Measurements from ENCODE around the gene ANGPTL8. TPM values are rescaled to one million over a fixed set of nuclear protein-coding genes. Genes with fewer than 3 reads are reported as not detected.

ANGPTL8 gene
- total and polyA plus RNA-seq, 10 of the 15 experiments (the other 5 are each of a cell fraction or from before 2014, with no cell fraction given) = not detected

DNA sequence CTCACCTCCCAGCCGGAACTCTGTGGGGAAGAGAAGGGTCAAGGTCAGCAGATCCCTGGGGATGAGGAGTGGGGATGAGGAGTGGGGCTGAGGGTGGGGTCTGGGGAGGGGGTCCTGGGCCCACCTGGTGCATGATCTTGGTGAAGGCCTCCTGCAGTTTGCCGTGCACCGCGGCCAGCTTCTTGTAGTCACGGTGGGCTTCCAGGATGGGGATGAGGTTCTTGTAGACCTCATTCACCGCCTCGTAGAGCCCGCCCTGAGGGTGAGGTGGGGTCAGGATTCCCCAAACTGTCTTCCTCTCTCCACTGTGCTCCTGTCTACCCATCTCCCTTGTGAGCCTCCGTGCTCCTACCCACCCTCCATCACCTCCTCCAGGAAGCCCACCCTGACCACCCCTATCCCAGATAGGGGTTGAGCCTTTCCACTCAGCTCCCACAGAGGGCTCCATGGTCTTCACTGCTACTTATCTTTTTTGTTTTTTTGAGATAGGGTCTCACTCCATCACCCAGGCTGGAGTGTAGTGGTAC is 35.3 kb upstream of the ANGPTL8 start:
- no peak for TF ChIP-seq POLR2A (IDR thresholded peaks at IDR 0.05; ENCODE audit: low read depth, low read length)
- TF ChIP-seq NRF1 (conservative IDR thresholded peaks at IDR 0.05; ENCODE audit: low read depth, low read length) = no peak
- TF ChIP-seq, protein P1, sequence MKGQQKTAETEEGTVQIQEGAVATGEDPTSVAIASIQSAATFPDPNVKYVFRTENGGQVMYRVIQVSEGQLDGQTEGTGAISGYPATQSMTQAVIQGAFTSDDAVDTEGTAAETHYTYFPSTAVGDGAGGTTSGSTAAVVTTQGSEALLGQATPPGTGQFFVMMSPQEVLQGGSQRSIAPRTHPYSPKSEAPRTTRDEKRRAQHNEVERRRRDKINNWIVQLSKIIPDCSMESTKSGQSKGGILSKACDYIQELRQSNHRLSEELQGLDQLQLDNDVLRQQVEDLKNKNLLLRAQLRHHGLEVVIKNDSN (IDR thresholded peaks at IDR 0.05; ENCODE audit: borderline replicate concordance, extremely low read length, insufficient read depth, low read depth, low read length) = no peak
- TF ChIP-seq NKRF (conservative IDR thresholded peaks at IDR 0.05) = no peak
- no peak for TF ChIP-seq BMI1 (IDR thresholded peaks at IDR 0.05; ENCODE audit: borderline replicate concordance)
- ATAC-seq (no peak), DNase-seq (ENCODE audit: low read depth, low spot score) (no peak), FAIRE-seq (no peak)
- RAD21 ChIA-PET (ENCODE audit: unreplicated experiment) = interaction anchor here (0.8 to 1.8 kb wide), 5 partner anchors 49 to 169 kb away, joined by 3 to 13 read pairs (median 5); partner anchors contain the start of gene SPC24
- H3K79me2 ChIP-seq (ENCODE audit: control insufficient read depth, insufficient read depth, low read length) = no peaks in the 10 kb centered on the region
- H3K4me3 ChIP-seq = no peak overlapping the region
- no peaks in the 10 kb centered on the region for H3K27me3 ChIP-seq (replicated peaks in 1 of 2; ENCODE audit: control insufficient read depth in 2 of 2, insufficient read depth in 2 of 2, low read length in 1 of 2)
- SMC1A ChIA-PET (ENCODE audit: uncharacterized antibody, unreplicated experiment) = interaction anchor here (0.6 to 1.9 kb wide), 7 partner anchors 25 to 168 kb away, joined by 3 to 10 read pairs (median 5); partner anchors contain the start of gene SPC24
- CTCF ChIA-PET = interaction anchor here (0.7 to 3.6 kb wide), 18 partner anchors 10 to 269 kb away, joined by 3 to 25 read pairs (median 3); no protein-coding TSS in a partner anchor
- in situ Hi-C loops (cut with MboI) (loop anchor here (5.0 kb wide), 1 partner anchor 167 kb away; no protein-coding TSS in a partner anchor), intact Hi-C loops (cut with micrococcal nuclease; ENCODE audit: unreplicated experiment) (loop anchor here (2.0 to 5.0 kb wide), 3 partner anchors 77 to 267 kb away; no protein-coding TSS in a partner anchor)
- H4K20me1 ChIP-seq (ENCODE audit: control insufficient read depth, insufficient read depth) = no peaks in the 10 kb centered on the region
- POLR2A ChIA-PET = interaction anchor here (0.6 to 1.0 kb wide), 2 partner anchors 24 to 337 kb away, joined by 3 to 5 read pairs; no protein-coding TSS in a partner anchor
- no peak overlapping the region for H3K9ac ChIP-seq (ENCODE audit: control insufficient read depth, insufficient read depth, low read length)
- H3K4me2 ChIP-seq (ENCODE audit: control insufficient read depth, insufficient read depth) = no peak overlapping the region
- H3K4me1 ChIP-seq (ENCODE audit: control insufficient read depth, insufficient read depth, low read length) = peaks cover 11% of the 10 kb centered on the region
- no peaks in the 10 kb centered on the region for H3K9me3 ChIP-seq (replicated peaks; ENCODE audit: control insufficient read depth, insufficient read depth, low read length)
- H3K27ac ChIP-seq (ENCODE audit: control insufficient read depth, insufficient read depth) = no peak overlapping the region
- WGBS (ENCODE audit: insufficient coverage, insufficient replicate concordance, low lambda C conversion rate, missing lambda C conversion rate) = 53% methylated on average over 9 of the region's 9 CpGs
- H3K36me3 ChIP-seq (ENCODE audit: control insufficient read depth in 2 of 2, insufficient read depth in 2 of 2, low read length in 1 of 2) = no peaks in the 10 kb centered on the region
- no TSS peak for BruUV-seq (replicated peaks)
- no peak overlapping the region for H2AFZ ChIP-seq (ENCODE audit: control insufficient read depth, low read depth, low read length)

All from GM12878 (cell line).